GM04503 (cell line): Measurements from ENCODE around the gene ALKBH6.
"Not testable (repeated sequence)": the region's sequence is repeated elsewhere in the genome, so short reads cannot be mapped to it uniquely, and the experiment has no call there.

Experiments used
- DNase-seq: peaks from one replicate; pipeline ENCODE4 v3.0.0-alpha.2; 2012; ENCODE audit warnings: low read depth

Gene ALKBH6

DNA sequence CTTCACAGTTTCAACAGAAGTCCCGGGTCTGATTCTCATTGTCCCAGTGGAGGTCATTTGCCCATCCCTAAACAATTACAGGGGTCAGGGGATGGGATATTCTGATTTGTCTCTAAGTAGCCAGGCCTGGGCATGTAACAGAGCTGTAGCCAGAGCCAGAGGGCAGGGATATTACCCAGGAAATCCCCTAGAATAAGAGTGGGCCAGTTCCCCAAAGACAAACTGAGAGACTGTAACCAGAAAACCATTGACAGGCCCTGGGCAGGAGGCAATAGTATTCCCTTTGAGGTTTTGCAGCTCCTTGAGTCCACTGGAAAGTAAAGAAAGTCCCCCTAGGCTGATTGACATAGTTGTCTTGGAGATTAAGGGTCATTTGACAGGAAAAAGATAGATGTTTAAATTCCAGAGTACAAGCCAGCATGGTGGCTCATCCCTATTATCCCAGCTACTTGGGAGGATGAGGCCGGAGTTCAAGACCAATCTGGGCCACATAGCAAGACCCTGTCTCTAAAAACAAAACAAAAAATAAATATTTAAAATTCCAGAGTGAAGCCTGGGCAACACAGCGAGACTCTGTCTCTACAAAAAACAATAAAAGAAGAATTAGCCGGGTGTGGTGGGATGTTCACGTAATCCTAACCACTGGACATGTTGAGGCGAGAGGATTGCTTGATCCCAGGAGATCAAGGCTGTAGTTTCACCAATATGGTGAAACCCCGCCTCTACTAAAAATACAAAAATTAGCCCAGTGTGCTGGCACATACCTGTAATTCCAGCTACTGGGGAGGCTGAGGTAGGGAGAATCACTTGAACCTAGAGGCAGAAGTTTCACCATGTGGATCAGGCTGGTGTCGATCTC is 20.9 kb downstream of the ALKBH6 start:
- no peak for DNase-seq

GRCh38 chr19:35991731-35992450 is 22.1 kb downstream of the ALKBH6 start:
- DNase-seq = no peak

DNA sequence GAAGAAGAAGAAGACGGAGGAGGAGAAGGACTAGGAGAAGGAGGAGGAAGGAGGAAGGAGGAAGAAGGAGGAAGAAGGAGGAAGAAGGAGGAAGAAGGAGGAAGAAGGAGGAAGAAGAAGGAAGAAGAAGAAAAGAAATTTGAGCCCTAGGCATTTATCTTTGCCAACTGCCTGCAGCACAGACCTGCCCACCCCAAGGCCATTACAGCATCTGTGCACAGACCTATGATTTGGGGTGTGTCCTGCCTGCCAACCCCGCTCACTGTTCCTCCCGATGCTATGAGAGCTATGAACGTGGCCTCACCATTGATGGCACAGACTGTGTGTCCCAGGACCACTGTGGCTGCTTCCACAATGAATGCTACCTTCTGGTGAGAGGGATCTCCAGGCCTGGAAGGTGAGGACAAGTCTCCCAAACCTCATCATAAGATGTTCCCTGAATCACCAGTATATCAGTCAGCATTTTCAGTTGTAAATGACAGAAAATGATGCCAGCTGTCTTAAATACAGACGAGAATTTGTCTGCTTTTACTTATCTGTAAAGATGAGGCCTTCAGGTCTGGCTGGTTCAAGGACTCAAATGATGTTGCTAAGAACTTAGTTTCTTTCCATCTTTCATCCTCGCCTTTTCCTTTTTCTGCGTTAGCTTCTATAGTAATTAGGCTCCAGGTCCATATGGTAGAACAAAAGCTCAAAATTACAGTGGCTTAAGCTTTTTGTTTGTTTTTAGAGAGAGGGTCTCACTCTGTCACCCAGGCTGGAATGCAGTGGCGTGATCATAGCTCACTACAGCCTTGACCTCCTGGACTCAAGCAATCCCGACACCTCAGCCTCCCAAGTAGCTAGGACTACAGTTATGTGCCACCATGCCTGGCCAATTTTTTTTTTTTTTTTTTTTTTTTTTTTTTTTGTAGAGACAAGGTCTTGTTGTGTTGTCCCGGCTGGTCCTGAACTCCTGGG is 23.0 kb downstream of the ALKBH6 start:
- no peak for DNase-seq

DNA sequence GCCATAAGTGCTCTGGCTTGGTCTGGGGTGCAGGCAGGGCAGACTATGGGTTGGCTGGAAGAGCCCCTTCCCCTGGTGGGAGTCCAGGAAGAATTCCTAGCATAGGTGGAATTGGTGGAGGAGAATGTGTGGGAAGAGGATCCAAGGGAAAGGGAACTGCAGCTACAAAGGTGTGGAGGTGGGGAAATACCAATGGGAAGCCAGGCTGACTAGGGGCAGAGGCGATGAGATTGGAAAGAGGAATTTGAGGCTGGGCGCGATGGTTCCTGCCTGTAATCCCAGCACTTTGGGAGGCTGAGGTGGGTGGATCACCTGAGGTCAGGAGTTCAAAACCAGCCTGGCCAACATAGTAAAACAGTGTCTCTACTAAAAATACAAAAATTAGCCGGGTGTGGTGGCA is 23.9 kb downstream of the ALKBH6 start:
- no peak for DNase-seq

DNA sequence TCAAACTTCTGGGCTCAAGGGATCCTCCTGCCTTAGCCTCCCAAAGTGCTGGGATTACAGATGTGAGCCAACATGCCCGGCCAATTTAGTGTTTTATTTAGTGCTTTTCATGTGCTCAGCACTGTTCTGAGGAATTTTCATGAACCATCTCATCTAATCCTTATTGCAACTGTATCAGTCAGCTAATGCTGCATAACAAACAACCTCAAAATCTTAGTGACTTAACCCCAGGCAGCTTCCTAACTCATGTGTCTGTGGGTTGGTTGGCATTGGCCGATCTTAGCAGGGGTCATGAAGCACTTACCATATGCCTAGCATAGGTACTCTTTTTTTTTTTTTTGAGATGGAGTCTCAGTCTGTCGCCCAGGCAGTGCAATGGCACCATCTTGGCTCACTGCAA is 25.2 kb downstream of the ALKBH6 start:
- DNase-seq = no peak

DNA sequence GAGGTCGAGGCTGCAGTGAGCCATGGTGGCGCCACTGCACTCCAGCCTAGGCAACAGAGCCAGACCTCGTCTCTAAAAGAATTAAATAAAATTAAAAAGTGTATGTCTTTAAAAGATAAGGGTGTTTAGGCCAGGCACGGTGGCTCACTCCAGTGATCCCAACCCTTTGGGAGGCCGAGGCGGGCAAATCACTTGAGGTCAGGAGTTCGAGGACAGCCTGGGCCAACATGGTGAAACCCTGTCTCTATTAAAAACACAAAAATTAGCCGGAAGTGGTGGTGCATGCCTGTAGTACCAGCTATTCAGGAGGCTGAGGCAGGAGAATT is 26.5 kb downstream of the ALKBH6 start:
- no peak for DNase-seq

DNA sequence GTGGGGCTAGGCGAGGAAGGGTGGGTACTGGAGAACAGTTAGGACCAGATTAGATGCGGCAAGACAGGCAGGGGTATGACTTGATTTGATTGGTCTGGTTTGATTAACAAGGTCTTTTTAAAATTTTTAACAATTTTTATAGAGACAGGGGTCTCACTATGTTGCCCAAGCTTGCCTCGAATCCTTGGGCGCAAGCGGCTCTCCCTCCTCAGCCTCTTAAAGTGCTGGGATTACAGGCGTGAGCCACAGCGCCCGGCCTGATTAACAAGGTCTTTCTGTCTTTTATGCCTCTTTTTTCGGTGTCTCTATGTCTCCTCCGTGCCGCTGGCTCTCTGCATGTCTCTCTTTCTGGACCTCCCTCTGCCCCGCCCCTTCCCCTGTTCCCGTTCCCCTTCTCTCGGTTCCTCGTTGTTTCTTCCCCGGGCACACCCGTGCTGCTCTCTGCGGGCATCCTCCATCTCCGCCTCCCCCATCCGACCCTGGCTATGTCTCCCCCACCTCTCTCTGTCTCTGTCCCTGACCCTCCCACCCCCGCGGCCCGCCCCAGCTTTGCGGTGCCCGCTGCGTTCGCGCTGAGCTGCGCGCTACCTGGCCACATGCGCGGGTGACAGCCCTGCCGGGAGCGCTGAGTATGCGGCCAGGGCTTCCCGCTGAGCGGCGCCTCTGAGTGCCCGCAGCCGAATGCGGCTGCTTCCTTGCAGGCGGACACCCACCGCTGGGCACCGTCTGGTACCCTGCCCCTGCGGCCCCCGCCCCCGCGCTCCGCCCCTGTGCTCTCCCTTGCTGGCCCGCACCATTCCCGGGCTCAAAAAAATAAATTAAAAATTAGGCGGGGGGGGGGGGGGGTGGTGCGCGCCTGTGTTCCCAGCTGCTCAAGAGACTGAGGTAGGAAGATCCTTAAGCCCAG is 27.1 kb downstream of the ALKBH6 start:
- no peak for DNase-seq

GRCh38 chr19:35986111-35986510 is 27.9 kb downstream of the ALKBH6 start:
- no peak for DNase-seq

DNA sequence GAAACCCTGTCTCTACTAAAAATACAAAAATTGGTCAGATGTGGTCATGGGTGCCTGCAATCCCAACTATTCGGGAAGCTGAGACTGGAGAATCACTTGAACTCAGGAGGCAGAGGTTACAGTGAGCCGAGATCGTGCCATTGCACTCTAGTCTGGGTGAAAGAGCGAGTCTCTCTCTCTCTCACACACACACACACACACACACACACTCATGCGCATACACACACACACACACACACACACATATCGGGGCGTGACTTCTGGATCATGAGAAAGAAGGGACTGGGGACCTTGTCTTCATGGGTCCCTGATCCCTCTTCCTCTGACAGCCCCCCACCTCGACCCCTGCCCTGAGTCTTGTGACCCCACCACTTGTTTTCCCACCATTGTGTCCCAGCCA is 30.8 kb downstream of the ALKBH6 start:
- DNase-seq = no peak

GRCh38 chr19:35980997-35981396 is 33.0 kb downstream of the ALKBH6 start:
- DNase-seq = not testable (repeated sequence)

DNA sequence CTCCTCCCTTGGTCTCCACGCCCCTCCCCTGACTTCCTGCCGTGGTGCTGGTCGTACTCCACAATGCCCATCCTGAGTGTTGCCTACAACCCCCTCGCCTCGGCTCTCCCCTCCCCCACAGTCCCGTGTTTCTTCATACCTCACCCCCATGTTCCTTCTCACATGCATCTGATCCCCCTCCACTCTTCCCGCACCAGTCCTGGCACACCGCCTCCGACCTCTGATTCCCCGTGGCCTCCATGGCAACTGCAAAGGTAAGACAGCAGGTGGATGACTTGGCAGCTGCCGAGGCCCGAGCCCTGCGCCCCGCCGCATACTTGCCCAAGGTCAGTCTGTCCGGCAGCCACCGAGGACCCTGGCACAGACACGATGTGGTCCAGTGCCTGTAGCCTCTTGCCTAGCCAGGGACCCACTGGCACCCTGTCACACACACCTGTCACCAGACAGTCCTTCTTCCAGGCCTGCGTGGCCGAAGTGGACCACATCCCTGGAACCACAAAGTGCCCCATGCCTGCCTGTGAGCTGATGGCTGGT is 35.1 kb downstream of the ALKBH6 start:
- DNase-seq = no peak

DNA sequence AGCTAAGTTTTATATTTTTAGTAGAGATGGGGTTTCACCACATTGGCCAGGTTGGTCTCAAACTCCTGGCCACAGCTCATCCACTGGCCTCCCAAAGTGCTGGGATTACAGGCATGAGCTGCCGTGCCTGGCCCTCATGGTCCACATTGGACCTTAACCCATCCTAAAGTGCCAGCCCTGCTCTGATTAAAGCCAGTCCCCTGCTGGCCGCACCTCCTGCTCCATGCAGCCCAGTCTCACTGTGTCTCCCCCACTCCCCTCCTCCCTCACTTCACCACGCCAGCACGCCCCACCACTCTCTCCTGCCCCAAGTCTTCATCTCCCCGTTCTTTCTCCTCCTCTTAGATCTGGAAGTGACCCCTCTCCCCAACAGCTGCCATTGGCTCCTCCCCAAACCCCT is 35.7 kb downstream of the ALKBH6 start:
- DNase-seq = no peak

GRCh38 chr19:35977446-35978222 is 36.4 kb downstream of the ALKBH6 start:
- DNase-seq = no peak

GRCh38 chr19:35975608-35976214 is 38.3 kb downstream of the ALKBH6 start:
- no peak for DNase-seq

- DNase-seq = no peak
Measured at GRCh38 chr19:35973487-35973886, 40.5 kb downstream of the ALKBH6 start.

DNA sequence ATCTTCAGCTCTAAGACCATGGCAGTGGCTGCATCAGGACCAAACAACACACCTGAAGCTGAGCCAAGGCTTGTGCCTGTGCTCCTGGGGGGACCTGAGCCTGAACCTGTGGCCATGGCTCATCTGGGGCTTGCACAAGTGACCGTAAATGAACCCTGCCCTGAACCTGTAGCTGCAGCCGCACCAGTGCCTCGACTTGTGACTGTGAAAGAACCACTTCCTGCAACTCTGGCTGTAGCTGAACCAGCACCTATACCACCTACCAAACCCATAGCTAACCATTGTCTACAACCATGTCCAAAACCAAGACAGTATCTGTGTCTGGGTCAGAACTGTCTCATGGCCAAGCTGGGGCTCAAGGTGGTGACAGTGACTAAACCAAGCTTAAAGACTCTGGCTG is 47.2 kb downstream of the ALKBH6 start:
- no peak for DNase-seq

DNA sequence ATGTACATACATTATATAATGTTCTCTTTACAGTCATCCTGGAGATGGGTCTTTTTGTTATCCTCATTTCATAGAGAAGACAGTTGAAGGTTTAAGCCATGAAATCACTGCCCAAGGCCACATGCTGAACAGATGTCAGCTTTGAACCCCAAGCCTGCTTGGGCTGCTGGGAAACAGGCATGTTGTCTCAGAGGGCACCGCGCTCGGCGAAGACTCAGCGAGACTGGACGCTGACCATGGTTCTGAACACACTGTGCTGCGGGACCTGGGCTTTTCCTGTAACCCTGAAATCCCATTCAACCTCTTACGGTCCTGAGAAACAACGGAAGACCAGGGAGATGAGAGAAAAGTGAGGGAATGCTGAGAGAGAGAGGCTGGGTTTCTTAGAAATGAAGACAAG is 50.5 kb downstream of the ALKBH6 start:
- no peak for DNase-seq

GRCh38 chr19:35960432-35960972 is 53.5 kb downstream of the ALKBH6 start:
- DNase-seq = no peak

DNA sequence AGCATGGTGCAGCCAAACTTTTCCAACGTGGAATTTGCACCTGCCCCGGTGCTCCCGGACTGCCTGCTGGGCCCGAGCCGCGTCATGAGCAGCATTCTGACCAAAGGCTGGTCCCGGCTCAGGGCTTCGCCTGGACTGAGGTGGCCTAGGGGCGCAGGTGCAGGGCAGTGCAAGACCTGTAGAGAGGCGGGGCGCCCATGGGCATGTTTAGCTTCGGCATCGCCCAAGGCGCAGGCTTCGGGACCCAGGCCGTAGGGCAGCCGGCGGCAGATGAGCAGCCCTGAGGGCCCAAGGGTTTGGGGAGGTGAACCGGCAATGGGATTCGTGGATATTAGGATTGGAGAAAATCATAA is 54.1 kb downstream of the ALKBH6 start:
- DNase-seq = no peak
